GM13976 (cell line): ENCODE measurements around the gene POLE.

Experiments used
- DNase-seq: peaks from one replicate; pipeline ENCODE4 v3.0.0; 2012; ENCODE audit warnings: low spot score
- in situ Hi-C: fragments of 300-500 bp; cut with MboI; formaldehyde crosslinking; loops from one replicate; pipeline ENCODE4 v1.12.0; 2022; ENCODE audit warnings: low sequenced_read_pairs, mixed read lengths, inconsistent platforms; ENCODE audit not compliant: unreplicated experiment
- TF ChIP-seq, protein P1 (sequence below): IDR thresholded peaks from 2 replicates; pipeline ENCODE4 v1.5.1; 2012; ENCODE audit warnings: borderline replicate concordance, mild to moderate bottlenecking; ENCODE audit not compliant: insufficient read depth; ENCODE audit errors: extremely low read depth, missing control alignments, control extremely low read depth

POLE gene

DNA sequence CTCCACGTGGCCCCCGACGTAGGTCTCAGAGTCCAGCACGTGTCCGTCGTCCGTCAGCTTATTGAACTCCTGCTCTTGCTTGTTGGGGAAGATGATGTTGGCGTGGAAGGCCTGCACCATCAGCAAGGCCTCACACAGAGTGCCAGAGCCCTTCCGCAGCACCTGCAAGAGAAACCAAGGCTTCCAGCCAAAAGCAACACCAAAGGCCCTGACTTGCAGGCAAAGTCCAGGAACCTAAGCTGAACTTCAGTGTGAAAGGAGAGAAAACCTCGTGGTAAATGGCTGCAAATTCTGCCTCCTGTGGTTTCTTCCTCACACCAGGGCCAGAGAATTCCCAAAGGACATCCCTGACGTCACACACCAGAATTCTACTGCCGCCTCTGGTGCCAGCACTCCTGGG lies 14.5 kb downstream of the POLE start:
- TF ChIP-seq, protein P1, sequence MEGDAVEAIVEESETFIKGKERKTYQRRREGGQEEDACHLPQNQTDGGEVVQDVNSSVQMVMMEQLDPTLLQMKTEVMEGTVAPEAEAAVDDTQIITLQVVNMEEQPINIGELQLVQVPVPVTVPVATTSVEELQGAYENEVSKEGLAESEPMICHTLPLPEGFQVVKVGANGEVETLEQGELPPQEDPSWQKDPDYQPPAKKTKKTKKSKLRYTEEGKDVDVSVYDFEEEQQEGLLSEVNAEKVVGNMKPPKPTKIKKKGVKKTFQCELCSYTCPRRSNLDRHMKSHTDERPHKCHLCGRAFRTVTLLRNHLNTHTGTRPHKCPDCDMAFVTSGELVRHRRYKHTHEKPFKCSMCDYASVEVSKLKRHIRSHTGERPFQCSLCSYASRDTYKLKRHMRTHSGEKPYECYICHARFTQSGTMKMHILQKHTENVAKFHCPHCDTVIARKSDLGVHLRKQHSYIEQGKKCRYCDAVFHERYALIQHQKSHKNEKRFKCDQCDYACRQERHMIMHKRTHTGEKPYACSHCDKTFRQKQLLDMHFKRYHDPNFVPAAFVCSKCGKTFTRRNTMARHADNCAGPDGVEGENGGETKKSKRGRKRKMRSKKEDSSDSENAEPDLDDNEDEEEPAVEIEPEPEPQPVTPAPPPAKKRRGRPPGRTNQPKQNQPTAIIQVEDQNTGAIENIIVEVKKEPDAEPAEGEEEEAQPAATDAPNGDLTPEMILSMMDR = no peak
- in situ Hi-C loops = no loop called here

DNA sequence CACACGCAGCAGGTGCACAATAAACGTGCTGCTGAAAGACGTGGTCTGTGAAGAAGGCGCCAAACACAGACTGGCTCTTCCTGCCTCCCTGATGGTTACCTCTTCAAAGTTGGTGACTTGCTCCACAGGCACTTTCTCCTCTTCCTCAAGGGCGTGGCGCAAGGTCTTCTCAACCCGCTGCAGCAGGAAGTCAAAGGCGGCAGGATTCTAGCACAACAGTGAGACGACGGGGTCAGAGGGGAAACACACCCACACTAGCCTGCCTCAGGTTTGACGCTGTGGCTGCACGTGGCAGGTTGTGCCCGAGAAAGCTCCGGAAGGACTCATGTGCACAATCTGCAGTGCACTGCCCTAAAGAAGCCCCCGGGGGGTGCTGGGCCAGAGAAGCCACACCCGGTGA lies 15.0 kb downstream of the POLE start:
- DNase-seq = no peak
- in situ Hi-C loops = no loop called here
- TF ChIP-seq, protein P1 = no peak

More for the DNA sequence above, 14.5 kb downstream of the POLE start:
- no peak for DNase-seq

DNA sequence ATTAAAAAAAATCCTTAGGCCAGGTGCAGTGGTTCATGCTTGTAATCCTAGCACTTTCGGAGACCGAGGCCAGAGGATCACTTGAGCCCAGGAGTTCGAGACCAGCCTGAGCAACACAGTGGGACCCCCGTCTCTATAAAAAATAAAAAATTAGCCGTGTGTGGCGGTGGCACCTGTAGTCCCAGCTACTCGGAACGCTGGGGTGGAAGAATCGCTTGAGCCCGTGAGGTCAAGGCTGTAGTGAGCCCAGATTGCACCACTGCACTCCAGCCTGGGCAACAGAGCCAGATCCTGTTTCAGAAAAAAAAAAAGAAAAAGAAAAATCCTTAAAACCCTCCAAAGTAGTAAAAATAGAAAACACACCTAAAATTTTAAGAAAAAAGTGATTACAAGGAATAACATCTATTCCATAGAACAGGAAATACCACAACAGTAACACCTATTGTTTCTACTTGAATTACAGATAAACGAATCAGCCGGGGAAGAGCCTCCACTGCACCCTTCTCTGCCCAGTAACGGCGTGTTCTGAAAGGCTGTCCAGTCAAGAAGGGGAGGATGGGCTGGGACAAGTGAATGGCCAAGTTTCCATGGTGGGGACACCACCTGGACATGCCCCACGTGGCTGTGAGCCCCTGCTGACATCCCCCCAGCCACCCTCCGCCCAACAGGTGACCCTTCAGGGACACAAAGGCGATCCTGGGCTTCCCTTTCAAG lies 17.8 kb downstream of the POLE start:
- in situ Hi-C loops = no loop called here
- TF ChIP-seq, protein P1 = no peak
- no peak for DNase-seq

DNA sequence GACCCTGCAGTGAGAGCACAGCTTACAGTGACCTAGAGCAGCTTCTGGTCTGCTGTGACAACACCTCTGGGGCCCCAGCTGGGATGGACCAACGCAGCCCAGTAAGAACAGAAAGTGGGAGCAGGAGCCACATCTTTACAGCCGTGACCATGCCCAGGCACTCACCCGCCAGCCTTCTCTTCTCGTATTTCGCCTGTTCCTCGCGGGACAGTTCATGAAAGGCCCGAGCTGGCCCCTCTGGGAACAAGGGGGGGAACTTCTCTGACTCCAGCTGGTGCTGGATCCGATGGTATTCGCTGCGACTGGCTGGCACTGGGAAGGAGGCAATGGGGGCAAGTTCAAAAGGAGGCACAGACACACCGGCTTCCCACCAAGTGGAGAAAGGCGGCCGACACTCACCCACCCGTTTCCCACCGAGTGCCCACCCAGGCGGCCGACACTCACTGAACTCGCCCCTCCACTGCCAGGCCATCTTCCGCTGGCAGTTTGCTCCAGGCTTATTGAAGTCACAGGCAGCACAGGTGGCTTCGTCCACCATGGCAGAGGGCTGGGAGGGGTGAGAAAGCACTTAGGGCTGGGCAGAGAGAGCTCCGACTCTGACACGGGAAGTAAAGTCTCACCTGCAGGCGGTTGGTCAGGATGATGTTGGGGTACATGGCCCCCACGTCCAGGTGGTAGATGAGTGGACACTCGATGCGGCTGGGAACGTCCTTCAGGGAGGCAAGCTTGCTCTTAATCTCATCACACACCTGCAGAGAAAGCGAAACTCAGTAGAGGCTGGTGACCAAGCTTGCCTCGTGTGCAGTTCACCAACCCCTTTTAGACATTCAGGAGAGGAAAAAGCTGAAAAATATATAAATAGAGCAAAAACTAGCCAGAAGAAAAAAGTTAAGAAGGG lies 18.7 kb downstream of the POLE start:
- DNase-seq = no peak
- in situ Hi-C loops = no loop called here
- TF ChIP-seq, protein P1 = no peak

DNA sequence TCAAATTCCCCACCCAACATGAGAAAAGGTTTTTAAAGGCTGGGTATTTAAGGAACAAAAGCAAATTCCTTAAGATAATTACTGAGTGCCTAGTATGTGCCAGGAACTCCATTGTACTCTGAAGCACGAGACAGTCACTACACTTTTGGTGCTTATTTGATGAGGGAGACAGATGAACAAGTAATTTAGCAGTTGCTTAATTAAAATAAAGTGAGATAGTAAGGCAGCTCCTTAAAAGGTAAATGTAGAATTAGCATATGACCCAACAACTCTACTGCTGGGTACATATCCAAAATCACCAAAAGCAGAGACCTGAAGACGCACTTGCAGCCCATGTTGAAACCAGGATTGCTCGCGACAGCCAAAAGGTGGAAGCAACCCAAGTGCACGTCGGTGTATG lies 21.3 kb downstream of the POLE start:
- in situ Hi-C loops = no loop called here
- TF ChIP-seq, protein P1 = no peak
- DNase-seq = no peak

DNA sequence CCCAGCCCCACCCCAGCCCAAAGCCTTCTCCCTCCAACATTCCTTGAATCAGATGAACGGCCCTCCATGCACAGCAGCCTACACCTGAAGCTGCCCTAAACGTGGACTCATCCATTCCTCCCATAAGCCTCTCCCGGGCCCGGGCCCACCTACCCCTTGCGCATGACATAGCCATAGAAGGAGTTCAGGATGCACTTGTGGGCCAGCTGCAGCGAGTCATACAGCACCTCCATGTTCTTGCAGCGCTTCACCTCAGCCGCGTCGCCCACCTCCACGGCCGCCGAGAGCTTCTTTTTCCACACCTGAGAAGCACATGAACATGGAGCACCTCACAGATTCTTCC lies 22.0 kb downstream of the POLE start:
- in situ Hi-C loops = no loop called here
- no peak for DNase-seq
- TF ChIP-seq, protein P1 = no peak
